ENCODE data around the gene OTUB2. TPM values are rescaled to one million over a fixed set of nuclear protein-coding genes. Genes with fewer than 3 reads are reported as not detected.

Gene OTUB2
- total RNA-seq, 1 experiment from 2014 or later: 22.2 TPM

GRCh38 chr14:94005324-94006073, 20.6 kb upstream of the OTUB2 start:
- DNase-seq: no peak
- no peaks in the 10 kb centered on the region for H3K27me3 Mint-ChIP-seq (ENCODE audit: unreplicated experiment)
- intact Hi-C loops (cut with micrococcal nuclease; ENCODE audit: unreplicated experiment): no loop called here
- CTCF ChIA-PET: no interaction called here
- H3K27ac Mint-ChIP-seq (ENCODE audit: unreplicated experiment): no peak overlapping the region
- peak; percentile 34 for TF ChIP-seq CTCF (IDR thresholded peaks at IDR 0.05; ENCODE audit: unreplicated experiment)
- no peak overlapping the region for H3K4me3 Mint-ChIP-seq (ENCODE audit: low read depth, unreplicated experiment)
- no peaks in the 10 kb centered on the region for H3K9me3 Mint-ChIP-seq (ENCODE audit: low read depth, unreplicated experiment)
- BruUV-seq (replicated peaks): no TSS peak
- H3K4me1 Mint-ChIP-seq (ENCODE audit: low read depth, unreplicated experiment): peaks cover 26% of the 10 kb centered on the region
- H3K36me3 Mint-ChIP-seq (ENCODE audit: insufficient read depth, unreplicated experiment): peaks cover 5% of the 10 kb centered on the region

GRCh38 chr14:94008234-94008633, 17.9 kb upstream of the OTUB2 start:
- no TSS peak for BruUV-seq (replicated peaks)
- intact Hi-C loops (cut with micrococcal nuclease; ENCODE audit: unreplicated experiment): no loop called here
- no peak for DNase-seq
- no peaks in the 10 kb centered on the region for H3K36me3 Mint-ChIP-seq (ENCODE audit: insufficient read depth, unreplicated experiment)
- no peak overlapping the region for H3K4me3 Mint-ChIP-seq (ENCODE audit: low read depth, unreplicated experiment)
- no peaks in the 10 kb centered on the region for H3K9me3 Mint-ChIP-seq (ENCODE audit: low read depth, unreplicated experiment)
- no peak overlapping the region for H3K27ac Mint-ChIP-seq (ENCODE audit: unreplicated experiment)
- CTCF ChIA-PET: interaction anchor here (1.7 kb wide), 1 partner anchor 29 kb away, joined by 3 read pairs; no protein-coding TSS in a partner anchor
- no peaks in the 10 kb centered on the region for H3K27me3 Mint-ChIP-seq (ENCODE audit: unreplicated experiment)
- peaks cover 25% of the 10 kb centered on the region for H3K4me1 Mint-ChIP-seq (ENCODE audit: low read depth, unreplicated experiment)
- no peak for TF ChIP-seq CTCF (IDR thresholded peaks at IDR 0.05; ENCODE audit: unreplicated experiment)

GRCh38 chr14:94009767-94010166, 16.4 kb upstream of the OTUB2 start:
- Mint-ChIP-seq H3K4me3 (ENCODE audit: low read depth, unreplicated experiment) (no peak overlapping the region), H3K27me3 (ENCODE audit: unreplicated experiment) (no peaks in the 10 kb centered on the region), H3K4me1 (ENCODE audit: low read depth, unreplicated experiment) (peaks cover 27% of the 10 kb centered on the region), H3K9me3 (ENCODE audit: low read depth, unreplicated experiment) (no peaks in the 10 kb centered on the region), H3K27ac (ENCODE audit: unreplicated experiment) (no peak overlapping the region), H3K36me3 (ENCODE audit: insufficient read depth, unreplicated experiment) (no peaks in the 10 kb centered on the region)
- DNase-seq: no peak
- intact Hi-C loops (cut with micrococcal nuclease; ENCODE audit: unreplicated experiment): no loop called here
- CTCF ChIA-PET: interaction anchor here (0.7 to 1.7 kb wide), 2 partner anchors 16 to 27 kb away, joined by 3 read pairs; partner anchors contain the start of gene OTUB2
- no peak for TF ChIP-seq CTCF (IDR thresholded peaks at IDR 0.05; ENCODE audit: unreplicated experiment)
- BruUV-seq (replicated peaks): no TSS peak

- no peak for DNase-seq
- no peak overlapping the region for H3K27ac Mint-ChIP-seq (ENCODE audit: unreplicated experiment)
- intact Hi-C loops (cut with micrococcal nuclease; ENCODE audit: unreplicated experiment): no loop called here
- H3K4me1 Mint-ChIP-seq (ENCODE audit: low read depth, unreplicated experiment): peaks cover 21% of the 10 kb centered on the region
- no TSS peak for BruUV-seq (replicated peaks)
- CTCF ChIA-PET: no interaction called here
- no peaks in the 10 kb centered on the region for H3K36me3 Mint-ChIP-seq (ENCODE audit: insufficient read depth, unreplicated experiment)
- TF ChIP-seq CTCF (IDR thresholded peaks at IDR 0.05; ENCODE audit: unreplicated experiment): no peak
- no peaks in the 10 kb centered on the region for H3K9me3 Mint-ChIP-seq (ENCODE audit: low read depth, unreplicated experiment)
- H3K4me3 Mint-ChIP-seq (ENCODE audit: low read depth, unreplicated experiment): no peak overlapping the region
- H3K27me3 Mint-ChIP-seq (ENCODE audit: unreplicated experiment): no peaks in the 10 kb centered on the region
These were observed 15.5 kb upstream of the OTUB2 start for GRCh38 chr14:94010625-94011024.

All from Calu3 (cell line).